Measurements from ENCODE around the gene GNG7. TPM values are rescaled to one million over a fixed set of nuclear protein-coding genes. Genes with fewer than 3 reads are reported as not detected.
"Not testable (repeated sequence)": the region's sequence is repeated elsewhere in the genome, so short reads cannot be mapped to it uniquely, and the experiment has no call there.

GNG7 gene
- total RNA-seq, 1 donor from 2014 or later, result not detected

- DNase-seq (ENCODE audit: low read depth), result no peak
Measured at GRCh38 chr19:2678044-2678671, 24.3 kb downstream of the GNG7 start.

GRCh38 chr19:2676823-2677222, 25.7 kb downstream of the GNG7 start:
- no peak for DNase-seq (ENCODE audit: low read depth)

GRCh38 chr19:2675892-2676291, 26.6 kb downstream of the GNG7 start:
- DNase-seq (ENCODE audit: low read depth), result no peak

- DNase-seq (ENCODE audit: low read depth), result no peak
Measured at GRCh38 chr19:2670217-2670616, 32.3 kb downstream of the GNG7 start.

DNA sequence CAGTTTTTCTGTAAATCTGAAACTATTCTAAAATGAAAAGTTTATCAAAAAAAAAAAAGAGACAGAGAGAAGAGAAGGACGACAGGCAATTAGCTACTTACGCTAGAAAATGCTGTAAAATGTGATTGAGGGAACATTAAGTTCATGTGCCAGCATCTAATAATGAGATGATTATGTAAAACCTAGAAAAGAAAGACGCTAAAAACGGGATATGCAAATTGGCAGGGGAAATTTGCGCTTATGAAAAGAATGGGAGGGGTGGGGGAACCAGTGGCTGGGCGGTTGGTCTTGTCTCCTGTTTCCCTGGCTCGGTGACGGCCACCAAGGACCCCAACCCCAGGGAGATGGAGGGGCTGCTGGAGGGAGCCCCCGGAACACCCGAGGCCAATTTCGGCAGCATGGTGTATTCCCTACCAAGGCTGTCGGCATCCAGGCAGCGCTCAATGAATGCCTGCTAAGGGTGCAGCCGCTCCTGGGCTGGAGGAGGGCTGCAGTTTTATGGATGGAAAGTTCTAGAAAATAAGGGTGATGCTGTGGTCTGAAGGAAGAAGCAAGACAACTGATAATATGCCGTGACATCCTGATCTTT, 34.2 kb downstream of the GNG7 start:
- DNase-seq (ENCODE audit: low read depth), result no peak

DNA sequence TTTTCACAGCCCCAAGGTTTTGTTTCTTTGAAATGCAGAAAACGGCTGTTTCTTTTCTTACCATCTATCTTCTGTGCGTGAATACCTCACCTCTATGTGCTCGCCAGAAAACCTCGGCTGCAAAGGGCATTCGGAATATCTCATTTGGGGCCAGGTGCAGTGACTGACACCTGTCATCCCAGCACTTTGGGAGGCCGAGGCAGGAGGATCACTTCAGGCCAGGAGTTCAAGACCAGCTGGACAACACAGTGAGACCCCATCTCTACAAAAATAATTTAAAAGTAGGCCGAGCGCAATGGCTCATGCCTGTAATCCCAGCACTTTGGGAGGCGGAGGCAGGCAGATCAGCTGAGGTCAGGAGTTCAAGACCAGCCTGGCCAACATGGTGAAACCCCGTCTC, 35.1 kb downstream of the GNG7 start:
- not testable (repeated sequence) for DNase-seq (ENCODE audit: low read depth)

DNA sequence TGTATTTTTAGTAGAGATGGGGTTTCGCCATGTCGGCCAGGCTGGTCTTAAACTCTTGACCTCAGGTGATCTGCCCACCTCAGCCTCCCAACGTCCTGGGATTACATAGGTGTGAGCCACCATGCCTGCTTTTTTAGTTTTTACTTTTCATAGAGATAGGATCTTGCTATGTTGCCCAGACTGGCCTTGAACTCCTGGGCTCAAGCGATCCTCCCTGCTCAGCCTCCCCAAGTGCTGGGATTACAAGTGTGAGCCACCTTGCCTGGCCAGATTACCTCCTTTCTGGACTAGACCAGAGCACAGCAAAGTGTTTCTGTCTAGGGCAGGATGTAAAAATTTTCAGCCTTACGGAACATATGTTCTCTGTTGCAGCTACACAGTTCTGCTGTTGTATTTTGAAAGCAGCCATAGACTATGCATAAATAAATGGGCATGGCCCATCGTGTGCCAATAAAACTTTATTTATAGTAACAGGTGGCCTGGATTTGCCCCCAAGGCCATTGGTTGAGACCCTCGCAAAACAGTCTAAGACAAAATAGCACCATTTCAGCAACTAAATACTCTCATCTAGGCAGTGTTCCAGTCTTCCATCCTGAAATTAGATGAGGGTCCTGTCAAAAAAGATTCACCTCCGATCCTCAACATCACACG, 36.0 kb downstream of the GNG7 start:
- DNase-seq (ENCODE audit: low read depth), result no peak

DNA sequence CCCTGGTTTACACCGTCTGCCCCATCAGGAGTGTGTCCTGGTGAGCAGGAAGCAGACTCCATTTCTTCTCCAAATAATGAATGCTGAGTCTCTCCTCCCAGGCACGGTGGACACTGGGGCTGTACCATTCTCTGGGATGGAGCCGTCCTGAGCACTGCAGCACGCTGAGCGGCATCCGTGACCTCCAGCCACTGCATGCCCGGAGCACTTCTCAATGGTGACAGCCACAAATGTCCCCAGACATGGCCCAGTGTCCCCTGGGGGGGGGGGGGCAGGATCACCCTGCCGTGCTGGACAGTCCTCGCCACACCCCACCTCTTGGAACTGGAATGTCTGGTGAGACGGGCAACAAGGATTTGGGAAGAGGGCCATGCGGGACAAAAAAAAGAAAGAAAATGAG, 37.4 kb downstream of the GNG7 start:
- DNase-seq (ENCODE audit: low read depth), result no peak

DNA sequence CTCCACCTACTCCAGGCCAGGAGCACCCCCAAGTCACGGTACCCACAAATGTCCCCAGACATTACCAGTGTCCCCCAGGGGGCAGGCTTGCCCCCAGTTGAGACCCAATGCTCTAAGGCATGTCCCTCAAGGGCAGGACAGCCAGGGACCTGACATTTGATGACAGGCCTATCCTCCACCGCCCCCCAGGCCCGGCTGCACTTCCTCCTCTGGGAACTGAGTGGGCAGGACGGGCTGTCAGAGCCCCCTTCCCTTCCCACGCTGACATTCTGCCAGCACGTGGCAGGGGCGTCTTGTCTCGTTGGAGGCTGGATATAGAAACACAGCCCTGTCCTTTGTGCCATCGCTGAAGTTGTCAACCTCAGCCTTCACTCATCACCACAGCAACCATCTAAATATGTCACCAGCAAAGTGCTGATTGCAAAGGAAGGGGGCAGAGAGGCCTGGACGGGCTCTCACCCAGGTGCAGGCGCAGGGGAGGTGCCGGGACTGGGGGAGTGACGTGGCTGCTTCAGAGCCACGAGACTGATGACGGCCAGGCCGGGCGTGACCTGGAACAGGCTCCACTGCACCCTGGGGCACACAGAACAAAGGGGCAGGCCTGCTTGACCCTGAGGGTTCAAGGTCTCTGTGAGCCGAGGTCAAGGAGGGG, 38.4 kb downstream of the GNG7 start:
- no peak for DNase-seq (ENCODE audit: low read depth)

- DNase-seq (ENCODE audit: low read depth), result no peak
Measured at GRCh38 chr19:2661615-2662014, 40.9 kb downstream of the GNG7 start.

- DNase-seq (ENCODE audit: low read depth), result no peak
Measured at GRCh38 chr19:2659856-2660432, 42.5 kb downstream of the GNG7 start.

DNA sequence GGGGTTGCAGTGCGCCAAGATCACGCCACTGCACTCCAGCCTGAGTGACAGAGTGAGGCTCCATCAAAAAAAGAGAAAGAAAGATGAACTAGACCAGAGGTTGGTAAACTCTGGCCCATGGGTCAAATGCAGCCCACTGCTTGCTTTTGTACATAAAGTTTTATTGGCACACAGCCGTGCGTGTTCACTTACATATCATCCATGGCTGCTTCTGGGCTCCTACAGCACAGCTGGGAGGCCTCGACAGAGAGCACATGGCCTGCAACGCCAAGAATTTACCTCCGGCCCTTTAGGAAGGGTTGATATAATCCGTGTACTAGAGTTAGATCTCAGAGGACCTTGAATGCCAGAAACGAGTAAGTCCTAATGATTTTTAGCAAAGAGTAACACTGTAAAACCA, 46.0 kb downstream of the GNG7 start:
- no peak for DNase-seq (ENCODE audit: low read depth)

DNA sequence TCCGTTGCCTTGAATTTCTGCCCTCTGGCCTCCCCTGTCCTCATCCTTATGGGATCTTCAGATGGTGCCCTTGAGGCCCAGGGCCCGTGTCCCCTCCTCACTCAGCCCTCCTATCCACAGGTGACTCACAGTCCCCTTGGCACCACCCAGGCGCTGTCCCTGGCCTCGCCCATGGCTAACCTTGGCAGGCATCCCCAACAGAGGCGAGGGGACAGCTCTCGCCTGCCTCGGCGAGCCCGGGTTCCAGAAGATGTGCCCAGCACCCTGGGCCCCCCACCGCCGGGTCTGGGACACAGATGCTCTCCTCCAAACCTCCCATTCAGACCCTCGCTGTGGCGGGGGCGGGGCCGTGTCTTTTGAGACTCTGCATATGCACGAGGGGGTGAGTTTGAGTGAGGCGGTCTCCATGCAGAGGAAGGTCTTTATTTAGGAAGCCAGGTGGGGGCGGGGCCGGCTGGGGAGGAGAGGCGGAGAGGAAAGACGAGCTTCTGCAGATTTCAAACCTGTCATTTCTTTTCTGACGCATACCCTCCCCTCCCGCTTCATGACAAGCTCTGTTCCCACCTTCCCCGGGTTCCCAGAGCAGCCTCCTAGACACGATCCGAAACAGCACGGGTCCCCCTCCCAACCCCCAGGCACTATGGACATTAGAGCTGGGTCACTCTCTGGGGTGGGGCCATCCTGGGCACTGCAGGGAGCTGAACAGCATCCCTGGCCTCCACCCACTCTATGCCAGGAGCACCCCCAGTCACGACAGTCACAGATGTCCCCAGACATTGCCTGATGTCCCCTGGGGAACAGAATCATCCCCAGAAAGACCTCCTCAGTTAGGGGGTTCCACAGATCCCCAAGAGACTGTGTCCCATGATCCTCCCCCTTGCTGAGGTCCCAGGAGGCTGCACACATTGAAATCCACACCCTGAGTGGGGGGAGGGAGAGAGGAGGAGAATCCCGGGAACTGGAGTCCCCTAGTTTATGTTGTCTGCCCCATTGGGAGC, 48.5 kb downstream of the GNG7 start:
- no peak for DNase-seq (ENCODE audit: low read depth)

GRCh38 chr19:2653218-2653617, 49.3 kb downstream of the GNG7 start:
- DNase-seq (ENCODE audit: low read depth), result no peak

DNA sequence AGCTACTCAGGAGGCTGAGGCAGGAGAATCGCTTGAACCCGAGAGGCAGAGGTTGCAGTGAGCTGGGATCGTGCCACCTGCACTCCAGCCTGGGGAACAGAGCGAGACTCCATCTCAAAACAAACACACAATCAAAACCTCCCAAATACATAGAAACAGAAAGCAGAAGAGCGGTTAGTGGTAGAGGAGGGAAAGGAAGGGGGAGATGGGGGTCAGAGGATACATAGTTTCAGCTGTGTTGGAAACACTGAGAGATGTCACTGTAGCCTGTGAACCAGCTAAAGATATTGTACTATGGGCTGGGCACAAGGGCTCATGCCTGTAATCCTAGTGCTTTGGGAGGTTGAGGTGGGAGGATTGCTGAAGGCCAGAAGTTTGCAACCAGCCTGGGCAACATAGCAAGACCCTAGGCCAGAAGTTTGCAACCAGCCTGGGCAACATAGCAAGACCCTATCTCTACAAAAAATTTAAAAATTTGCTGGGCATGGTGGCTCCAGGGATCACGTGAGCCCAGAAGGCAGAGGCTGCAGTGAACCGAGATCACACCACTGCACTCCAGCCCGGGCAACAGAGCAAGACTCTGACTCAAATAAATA, 49.9 kb downstream of the GNG7 start:
- DNase-seq (ENCODE audit: low read depth), result no peak

DNA sequence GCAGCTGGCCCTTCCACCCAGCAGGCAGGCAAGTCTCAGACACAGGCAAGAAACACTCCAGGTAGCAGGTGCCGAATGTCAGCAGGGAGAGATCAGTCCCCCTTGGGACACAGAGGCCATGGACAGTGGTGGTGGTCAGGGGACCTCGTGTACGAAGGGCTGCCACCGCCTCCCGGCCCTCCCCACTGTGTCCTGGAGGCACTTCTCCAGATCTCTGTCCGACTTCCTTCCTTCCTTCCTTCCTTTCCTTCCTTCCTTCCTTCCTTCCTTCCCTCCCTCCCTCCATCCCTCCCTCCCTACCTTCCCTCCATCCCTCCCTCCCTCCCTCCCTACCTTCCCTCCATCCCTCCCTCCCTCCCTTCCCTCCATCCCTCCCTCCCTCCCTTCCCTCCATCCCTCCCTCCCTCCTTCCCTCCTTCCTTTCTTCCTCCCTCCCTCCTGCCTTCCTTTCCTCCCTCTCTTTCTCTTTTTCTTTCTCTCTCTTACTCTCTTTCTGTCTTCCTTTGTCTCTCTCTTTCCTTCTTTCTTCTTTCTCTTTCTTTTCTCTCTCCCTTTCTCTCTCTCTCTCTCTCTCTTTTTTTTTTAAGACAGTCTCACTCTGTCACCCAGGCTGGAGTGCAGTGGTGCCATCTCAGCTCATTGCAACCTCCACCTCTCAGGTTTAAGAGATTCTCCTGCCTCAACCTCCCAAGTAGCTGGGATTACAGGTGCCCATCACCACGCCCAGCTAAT, 51.3 kb downstream of the GNG7 start:
- not testable (repeated sequence) for DNase-seq (ENCODE audit: low read depth)

DNA sequence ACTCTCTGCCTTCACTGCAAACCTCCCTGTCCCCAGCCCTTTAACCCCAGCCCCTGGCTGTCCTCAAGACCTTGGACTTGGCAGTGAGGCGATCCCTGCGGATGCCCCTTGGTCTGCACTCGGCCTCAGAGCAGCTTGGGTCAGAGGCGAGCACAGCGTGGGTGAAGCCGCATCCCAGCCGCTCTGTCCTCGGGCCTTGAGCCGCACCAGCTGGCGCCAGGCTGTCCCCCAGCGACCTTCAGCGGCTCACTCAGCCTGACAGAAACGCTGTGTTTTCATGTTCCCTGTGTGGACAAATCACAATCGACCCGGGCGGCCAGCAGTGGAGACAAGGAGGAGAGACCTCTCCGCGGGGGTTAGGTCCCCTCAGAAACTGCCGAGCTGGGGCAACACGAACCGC, 52.0 kb downstream of the GNG7 start:
- DNase-seq (ENCODE audit: low read depth), result no peak

DNA sequence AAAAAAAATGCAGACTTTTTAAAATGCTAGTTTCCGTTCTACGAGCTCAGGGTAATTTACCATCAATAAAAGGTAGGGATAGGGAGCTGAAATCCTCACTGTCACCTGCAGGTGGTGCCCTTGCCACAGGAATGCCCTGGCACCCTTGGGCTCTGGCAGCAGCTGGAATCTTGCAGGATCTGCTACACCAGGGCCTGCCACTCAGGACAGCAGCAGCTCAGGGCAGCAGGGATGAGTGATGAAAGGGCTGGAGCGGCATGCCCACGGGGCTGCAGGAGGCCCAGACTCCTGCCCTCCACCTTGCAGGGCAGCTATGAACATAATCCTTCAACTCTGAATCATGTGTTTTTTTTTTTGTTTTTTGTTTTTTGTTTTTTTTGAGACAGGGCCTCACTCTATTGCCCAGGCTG, 54.0 kb downstream of the GNG7 start:
- DNase-seq (ENCODE audit: low read depth), result peak; percentile 84

- DNase-seq (ENCODE audit: low read depth), result no peak
Measured at GRCh38 chr19:2648099-2648498, 54.4 kb downstream of the GNG7 start.

All from myocyte (in vitro differentiated cells).